CD4-positive, alpha-beta T cell treated with Interleukin-17A for 1 hour (primary cell): ENCODE measurements around the gene CLMN.

Source experiments
- DNase-seq: peaks from one replicate; pipeline ENCODE4 v3.0.0-alpha.2; 2020

The CLMN gene

DNA sequence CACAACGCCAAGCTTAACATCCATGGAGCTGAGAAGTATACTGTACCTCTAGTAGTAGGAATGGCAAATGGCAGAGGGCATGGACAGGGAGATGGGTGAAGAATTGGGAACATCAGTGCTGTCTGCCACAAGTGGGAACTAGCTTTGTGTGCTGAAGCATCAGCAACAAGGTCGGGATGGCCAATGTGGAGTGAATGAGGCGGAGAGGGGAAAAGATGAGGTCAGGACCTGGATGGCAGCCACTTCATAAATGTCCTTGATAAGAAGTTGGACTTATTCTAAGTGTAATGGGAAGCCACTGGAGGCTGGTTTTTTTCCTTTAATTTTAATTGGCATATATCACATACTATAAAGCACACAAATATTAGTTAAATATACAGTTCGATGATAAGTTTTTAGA lies 21.9 kb upstream of the CLMN start:
- no peak for DNase-seq

DNA sequence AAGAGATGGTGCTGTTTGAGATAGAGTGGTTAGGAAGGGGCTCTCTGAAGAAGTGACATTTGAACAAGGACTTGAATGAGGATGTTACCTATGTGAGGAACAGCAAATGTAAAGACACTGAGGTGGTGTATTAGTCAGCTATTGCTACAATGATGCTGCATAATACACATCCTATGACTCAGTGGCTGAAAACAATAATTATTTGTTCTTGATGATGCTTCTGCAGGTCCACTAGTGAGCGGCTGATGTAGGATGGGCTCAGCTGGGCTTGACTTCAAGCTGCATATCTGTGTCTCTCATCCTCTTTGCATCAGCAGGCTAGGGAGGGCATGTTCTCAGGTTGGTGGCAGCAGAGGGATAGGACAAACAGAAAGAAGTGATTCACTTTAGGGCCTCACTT lies 21.4 kb upstream of the CLMN start:
- no peak for DNase-seq

DNA sequence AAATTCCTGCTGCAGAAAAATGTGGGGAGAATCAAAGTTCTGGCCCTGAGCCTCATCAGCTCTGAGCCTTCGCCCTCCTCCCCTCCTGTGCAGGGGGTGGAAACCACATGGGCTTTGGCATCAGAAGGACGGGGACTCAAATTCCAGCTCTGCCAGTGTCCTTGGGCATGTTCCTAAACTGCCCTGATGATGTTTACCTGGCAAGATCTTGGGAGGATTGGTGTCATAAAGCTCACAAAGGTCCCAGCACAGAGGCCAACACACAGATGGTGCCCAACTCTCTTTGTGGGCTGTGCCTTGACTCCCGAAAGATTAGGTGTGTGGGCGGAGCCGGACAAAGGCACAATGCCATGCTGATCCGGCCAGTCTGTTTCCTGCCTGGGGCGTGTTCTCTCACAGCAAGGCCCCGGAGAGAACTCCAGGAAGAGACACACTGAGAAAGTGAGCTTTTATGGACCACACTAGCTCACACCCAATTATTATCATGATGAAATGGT lies 20.5 kb upstream of the CLMN start:
- DNase-seq = no peak

DNA sequence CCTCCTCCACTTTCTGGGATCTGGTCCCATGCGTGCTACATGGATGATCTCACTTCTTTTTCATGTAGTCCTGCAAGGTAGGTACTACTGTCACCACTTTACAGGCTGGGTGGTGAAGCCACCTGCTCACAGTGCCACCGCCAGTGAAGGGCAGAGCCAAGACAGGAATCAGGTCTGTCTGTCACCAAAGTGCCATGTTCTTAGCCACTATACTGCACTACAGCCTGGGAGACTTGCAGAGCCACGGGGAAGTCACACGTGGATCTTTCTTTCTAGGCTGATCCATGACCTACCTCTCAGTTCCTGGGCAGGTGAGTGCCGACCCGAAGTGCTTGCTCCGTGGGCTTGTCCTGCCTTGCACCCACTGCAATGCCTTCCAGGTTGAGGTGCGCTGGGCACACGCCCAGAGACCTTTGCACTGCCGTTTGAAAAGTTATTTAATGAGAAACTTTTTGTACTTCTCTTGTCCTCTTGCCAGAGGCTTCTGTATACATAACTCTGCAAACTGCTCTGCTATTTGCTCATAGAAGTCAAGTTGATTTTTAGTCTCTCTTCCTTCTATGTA lies 19.7 kb upstream of the CLMN start:
- DNase-seq = no peak

DNA sequence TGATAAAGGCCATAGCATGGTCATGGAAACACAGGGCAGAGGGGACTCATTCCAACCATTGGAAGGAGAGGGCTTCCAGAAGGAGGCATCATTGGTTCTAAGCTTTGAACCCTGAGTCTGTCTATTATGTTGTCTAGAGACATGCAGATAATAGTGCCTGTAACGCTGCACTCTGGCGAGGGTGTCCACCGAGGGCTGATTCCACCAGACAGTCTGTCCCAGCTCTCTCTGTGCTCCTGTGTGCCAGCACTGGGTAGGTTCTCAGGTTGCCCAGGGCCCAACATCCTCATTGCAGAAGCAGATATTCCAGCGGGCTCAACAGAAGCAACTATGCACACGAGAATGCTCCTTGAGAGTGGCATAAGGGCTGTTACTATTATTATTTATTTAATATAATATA lies 18.7 kb upstream of the CLMN start:
- DNase-seq = no peak

DNA sequence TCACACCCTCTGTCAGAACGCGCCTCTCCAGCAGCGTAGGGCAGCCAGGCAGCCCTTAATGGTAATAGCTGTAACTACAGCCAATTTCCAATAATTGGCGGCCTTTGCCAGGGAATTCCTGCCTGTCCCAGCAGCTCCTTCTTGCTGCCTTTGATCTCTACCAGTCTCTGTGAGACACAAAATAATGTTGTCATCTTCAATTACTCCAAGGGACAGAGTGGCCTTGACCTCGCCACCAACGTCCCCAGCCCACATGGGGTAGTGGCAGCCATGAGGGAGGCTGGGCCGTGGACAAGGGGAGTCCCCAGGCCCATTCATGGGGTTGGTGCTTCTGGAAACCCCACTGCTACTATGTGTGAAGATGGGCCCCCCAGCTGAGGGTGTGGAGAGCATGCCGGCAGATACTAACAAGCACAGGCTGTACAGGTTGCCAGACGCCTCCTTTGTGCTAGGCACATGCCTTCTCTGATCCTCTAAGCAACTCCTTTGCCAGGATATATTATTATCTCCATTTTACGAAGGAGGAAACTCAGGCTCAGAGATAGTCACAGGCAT lies 17.4 kb upstream of the CLMN start:
- no peak for DNase-seq

DNA sequence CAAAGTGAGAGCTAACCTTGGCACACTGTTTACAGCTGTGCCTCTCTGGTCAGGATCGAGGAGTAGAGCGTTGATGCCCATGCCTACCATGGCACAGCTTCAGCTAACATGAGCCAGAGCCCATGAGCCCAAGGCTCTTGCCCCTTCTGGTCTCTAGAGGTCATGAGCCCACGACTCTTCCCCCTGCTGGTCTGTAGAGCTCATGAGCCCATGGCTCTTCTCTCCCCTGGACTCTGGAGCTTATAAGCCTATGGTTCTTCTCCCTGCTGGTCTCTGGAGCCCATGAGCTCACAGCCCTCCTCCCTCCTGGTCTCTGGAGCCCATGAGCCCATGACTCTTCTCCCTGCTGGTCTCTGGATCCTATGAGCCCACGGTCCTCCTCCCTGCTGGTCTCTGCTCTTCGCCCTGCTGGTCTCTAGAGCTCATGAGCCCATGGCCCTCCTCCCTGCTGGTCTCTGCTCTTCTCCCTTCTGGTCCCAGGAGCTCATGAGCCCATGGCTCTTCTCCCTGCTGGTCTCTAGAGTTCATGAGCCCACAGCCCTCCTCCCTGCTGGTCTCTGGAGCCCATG lies 16.6 kb upstream of the CLMN start:
- no peak for DNase-seq

DNA sequence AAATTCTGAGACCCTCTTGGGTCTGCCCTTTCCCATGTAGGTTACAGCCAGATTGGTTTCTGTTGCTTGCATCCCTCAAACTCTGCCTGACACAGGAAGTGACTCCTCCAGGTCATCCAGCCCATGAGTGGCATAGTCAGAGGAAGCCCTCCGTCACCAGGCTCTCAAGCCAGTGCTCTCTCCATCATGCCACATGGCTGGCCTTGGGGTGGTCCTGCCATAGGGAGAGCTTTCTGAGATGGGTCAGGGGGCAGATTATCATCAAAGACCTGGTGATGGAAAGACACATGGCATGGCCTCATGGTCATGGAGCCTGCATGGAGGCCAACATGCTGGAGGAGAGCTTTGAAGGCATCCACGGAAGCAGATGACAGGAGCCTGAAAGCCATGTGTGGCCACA lies 15.4 kb upstream of the CLMN start:
- no peak for DNase-seq

DNA sequence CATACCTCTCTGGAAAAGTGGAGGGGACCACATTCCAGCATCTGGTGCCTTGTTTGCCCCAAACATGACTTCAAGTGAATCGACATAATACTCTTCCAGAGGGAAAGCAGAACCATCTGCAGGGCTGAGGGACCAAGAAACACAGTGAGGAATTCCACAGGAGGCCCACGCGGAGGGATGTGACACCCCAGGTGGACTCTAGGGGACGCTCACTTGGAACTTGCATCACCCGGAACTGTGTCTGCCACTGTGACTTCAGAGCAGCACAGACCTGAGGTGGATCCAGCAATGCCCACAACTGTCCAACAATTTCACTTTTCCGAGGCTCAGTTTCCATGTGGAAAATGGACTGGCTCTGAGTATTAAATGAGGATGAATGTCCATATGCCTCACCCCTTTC lies 14.3 kb upstream of the CLMN start:
- no peak for DNase-seq

DNA sequence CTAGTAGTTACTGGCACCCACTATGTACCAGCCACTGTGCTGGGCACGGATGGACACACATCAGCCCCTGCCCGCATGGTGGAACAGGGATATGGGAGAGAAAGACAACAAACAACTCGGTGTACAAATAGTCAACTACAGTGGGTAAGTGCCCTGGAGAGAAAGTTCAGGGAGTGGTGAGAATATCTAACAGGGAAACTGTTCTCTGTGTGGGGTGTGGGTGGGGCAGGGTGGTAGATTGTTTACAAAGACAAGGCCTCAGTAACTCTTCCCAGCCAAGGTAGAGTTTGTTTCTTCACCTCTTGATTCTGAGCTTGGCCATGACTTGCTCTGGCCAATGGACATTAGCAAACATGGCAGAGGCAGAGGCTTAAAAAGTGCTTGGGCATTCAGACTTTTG lies 12.9 kb upstream of the CLMN start:
- DNase-seq = no peak

DNA sequence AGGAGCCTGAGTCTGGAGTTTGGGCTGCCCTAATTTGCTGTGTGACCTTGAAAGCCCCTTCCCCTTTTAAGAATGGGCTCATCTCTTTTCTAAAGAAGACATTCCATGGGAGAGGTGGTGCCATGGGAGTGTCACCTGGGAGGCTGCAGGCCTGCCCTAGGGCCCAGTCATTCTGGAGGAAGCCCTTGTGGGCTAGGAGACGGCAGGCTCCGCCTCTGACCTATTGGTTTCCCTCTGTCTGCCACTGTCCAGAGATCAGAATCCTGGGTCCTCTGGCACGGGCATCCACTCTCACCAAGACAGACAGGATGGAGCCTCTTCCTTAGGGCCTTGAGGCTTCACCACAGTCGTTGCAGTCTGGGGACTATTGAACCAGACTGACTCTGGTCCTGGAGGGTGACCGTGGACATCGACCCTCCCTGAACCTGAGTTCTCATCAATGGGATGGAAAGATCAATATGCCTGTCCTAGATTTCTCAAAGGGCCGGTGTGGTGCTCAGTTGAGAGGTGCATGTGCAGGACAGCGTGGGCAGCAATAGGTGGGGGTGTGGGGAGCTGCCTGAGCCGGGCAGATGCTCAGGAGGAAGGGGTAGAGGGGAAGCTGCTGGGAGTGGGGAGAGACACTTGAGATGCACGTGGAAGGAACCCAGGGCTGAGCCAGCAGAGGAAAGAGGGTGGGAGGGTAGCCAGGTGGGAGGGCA lies 12.2 kb upstream of the CLMN start:
- DNase-seq = no peak

DNA sequence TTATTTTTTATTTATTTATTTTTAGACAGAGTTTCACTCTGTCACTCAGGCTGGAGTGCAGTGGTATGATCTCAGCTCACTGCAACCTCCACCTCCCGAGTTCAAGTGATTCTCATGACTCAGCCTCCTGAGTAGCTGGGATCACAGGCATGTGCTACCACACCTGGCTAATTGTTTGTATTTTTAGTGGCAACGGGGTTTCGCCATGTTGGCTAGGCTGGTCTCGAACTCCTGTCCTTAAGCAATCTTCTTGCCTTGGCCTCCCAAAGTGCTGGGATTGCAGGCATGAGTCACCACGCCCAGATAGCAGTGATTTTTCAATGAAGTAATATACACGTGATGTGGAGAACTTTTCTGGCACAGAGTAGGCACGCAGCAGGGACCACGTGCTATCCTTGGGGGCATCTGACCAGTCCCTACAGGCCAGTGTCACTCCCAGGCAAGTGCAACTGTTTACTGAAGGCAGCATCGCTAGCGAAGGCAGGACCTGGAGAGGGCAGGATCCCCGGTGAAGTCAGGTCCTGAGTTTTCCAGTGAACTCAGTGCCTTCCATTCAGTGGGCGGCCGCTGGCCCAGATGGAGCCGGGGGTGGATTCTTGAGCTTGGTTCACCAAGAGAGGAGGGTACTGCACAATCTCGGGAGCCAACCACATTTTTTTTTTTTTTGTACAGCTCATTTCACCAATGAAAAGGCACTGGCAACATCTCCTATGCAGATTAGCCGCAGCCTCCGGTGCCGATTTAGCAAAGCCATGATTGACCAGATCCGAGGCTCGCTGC lies 11.1 kb upstream of the CLMN start:
- no peak for DNase-seq

DNA sequence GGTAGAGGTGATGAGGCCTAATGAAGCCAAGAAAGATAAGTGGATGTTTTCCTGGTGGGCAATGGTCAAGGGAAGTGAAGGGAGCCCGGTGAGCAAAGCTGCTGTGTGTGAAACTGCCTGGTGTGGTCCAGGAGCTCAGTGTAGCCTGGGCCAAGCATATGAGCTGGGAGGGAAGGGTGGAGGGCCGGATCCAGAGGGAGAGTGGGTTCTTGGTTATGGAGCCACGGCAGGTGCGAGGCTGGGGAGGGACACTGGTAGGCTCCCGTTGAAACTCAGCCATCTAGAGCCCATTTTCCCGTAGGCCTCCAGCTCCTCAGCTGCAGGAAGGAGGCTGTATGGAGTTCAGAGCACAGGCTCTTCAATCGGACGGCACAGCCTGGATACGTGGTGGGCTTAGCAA lies 10.2 kb upstream of the CLMN start:
- no peak for DNase-seq

DNA sequence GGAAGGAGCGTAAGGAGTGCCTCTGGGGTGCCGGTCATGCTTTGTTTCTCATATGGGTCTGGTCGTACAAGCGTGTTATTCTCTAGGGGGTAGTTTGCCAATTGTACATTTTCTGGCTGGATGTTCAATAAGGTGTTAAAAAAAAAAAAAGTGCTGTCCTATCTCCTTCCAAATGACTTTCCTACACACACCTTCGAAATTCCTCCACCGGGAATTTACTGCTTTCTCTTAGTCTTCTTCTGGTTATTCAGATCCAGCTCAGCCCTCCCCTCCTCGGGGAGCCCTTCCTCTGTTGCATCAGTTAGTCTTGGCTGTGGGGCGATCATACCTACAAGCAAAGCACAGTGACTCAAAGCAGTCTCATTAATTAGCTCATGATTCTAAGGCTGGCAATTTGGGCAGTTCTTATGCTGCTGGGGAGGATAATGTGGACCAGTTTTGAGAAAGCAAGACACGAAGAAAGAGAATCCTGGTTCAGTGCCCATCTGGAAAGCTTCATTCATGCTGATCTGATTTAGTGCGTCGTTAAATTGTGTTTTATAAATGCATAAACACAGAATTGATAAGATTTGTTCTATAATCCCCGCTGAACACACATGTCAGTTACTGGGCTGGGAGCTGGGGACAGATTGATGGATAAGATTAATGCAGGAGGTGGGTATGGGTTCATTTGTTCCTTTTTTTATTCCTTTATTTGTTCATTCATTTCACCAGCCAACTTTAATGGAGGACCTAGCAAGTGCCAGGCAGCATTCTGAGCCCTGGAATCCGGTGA lies 9.2 kb upstream of the CLMN start:
- DNase-seq = no peak

DNA sequence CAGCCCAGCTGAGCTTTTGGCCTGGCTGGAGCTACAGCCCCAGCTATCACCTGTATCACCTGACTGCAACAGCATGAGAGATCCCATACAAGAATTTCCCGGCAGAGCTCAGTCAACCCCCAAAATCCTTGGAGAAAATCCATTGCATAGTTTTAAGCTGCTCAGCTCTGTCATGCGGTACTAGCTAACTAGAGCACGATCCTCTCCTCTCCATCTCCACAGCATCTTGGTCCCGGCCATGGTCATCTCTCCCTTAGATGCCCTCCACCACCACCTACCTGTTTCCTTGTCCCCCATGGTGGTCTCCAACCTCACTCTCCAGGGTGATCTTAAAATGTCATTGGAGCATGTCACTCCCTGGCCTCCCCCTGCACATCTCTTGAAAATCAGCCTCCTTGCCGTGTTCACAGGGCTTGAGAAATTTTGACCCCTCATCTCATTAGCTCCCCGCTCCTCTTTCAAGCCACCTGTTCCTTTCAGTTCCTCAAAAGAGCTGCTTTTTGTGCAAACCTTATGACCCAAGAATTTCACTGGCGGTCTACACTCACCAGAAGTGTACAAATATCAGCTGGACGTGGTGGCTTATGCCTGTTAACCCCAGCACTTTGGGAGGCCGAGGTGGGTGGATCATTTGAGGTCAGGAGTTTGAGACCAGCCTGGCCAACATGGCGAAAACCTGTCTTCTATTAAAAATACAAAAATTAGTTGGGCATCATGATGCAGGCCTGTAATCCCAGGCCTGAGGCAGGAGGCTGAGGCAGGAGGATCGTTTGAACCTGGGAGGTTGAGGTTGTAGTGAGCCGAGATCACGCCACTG lies 8.1 kb upstream of the CLMN start:
- DNase-seq = no peak

DNA sequence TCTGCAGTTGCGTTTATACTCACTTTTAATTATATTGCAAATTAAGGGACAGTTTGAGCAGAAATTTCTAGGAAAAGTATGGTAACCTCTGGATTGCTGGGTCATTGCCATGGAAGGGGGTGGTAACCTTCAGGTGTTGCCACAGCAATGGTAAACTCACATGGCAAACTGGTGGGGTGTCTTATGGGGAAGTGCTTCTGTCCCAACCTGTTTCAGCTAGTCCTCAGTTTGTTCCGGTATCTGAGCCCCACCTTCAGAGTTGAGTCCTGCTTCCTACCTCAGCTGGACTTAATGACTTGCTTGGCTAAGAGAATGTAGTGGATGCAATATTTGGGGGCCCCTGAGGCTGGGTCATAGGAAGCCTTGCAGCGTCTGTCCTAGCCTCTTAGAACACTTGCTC lies 7.3 kb upstream of the CLMN start:
- no peak for DNase-seq

DNA sequence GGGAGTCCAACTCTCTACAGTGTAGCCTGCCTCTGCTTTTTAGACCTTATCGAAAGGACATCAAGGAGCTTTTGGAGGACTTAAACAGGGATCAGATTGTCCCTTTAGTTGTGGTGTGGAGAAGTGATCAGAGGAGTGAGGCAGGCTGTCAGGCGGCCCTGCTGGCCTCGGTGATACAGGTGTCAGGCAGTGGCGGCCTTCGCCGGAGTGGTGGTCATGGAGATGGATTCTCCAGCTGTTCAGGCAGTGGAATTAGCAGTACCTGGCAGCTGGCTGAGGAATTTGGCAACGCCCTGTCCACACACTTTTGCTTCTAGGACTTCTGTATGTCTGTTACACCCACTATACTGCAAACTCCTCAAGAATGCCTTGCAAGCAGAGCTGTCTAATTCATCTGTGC lies 4.2 kb upstream of the CLMN start:
- no peak for DNase-seq

DNA sequence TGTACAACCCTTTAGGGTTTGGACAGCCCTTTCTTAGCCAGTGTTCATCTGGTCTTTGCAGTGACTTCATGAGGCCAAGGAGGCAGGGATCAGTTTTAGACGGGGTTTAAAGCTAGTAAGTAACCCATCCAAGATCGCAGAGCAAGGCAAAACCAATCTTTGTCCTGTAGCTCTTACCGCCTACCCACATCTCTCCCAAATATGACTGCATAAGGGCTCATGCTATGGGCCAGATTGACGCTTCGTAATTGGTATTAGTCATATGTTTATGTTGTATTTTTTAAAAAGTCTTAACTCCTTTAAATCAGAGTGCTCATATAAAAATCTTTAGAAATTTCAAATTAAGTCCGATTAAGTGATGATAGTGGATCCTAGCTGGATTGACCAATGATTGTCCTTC lies 3.7 kb upstream of the CLMN start:
- DNase-seq = no peak

DNA sequence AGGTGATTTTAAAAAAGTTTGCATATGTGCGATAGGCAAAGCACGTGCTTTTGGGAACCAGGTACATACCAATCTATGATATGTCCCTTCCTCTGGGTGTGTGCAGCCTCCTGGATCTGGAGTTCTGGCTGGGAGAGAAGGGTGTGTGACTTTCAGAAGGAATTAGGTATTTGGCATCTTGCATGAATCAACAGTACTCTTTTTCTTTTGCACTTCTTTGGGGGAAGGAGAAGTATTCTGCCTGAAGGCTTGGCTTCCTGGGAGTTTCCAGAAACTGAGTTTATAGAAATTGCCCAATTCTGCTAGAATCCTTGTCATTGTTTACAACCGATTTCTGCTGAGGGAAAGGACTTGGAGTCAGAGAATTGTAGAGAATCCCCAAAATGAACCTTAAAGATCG lies 2.9 kb upstream of the CLMN start:
- no peak for DNase-seq

DNA sequence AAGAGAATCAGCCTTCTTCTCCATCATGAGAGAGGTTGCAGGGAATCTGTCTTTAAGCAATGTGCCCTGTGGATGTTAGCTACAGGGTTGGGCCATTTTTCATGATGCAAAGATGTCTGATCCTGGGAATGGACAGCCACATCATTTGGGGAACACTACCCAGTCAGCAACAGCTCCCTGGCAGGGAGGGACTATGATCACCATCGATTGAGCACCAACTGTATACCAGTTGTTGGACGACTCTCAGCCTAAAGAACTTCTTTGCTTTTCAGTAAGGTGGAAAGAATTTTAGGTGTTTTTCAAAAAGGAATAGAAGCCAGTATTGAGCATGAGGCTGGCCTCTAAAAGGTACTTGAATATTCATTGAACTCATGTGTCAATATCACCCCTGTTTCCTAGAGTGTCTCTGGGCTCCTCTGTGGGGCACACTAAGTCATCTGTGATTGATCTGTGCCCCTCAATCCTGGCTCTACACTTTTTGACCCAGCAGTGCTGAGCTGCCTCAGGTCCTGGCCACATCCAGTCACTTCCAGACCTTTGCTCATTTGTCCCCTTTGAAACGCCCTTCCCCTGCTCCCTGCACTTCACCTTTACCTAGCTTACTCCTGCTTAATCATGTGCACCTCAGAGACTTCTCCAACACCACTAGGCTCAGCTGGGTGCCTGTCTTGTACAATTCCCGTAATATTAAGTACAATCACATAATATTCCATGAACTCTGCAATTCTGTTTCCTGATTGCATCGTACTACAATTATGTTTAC lies 2.2 kb upstream of the CLMN start:
- no peak for DNase-seq

DNA sequence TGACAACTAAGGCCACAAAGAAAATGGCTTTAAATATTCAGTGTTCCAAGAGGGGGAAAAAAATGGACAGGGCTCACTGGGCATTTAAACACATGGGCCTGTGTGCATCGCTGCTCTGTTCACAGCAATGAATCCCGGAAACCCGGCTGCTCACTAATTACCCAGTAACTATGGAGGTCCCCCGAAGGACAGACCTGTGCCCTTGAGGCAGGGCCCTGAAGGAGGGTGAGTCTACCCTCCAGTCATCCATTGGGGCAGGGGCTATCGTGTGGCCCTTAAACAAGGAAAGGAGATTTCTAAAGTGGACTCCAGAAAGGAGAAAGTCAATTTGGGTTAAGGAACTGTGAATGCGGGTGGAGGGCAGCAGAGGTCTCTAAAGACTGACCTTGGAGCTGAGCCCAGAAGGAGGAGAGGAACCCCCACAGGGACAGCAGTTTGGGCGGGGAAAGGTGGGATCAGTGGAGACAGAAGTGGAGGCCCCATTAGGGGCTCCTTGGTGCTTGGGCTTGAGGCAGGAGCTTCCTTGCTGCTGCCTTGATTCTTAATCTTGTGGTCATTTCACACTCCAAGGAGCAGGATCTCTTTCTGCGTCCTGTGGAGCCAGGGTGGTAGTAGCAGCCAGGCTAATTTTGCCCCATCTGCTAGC lies 1.4 kb upstream of the CLMN start:
- DNase-seq = no peak
